Neural progenitor cell (in vitro differentiated cells): ENCODE measurements around the gene SLC44A1. TPM values are rescaled to one million over a fixed set of nuclear protein-coding genes. Genes with fewer than 3 reads are reported as not detected.

Experiments used
- DNase-seq: peaks from one replicate; pipeline ENCODE4 v3.0.0-alpha.2; 2016; ENCODE audit warnings: low spot score
- H2AFZ ChIP-seq: fragments of 200-600 bp; sonication (generic); replicated peaks from 2 replicates; pipeline ENCODE4 v1.6.1; 2016; ENCODE audit warnings: antibody characterized with exemption
- H3F3A ChIP-seq: fragments of 200-600 bp; sonication (generic); 2 replicates; pipeline ENCODE4 v1.6.1; 2016; ENCODE audit warnings: antibody characterized with exemption, low read depth
- H3K27ac ChIP-seq: fragments of 200-600 bp; sonication (generic); 2 replicates; pipeline ENCODE4 v1.5.1; 2016; ENCODE audit warnings: mild to moderate bottlenecking
- H3K27me3 ChIP-seq: fragments of 200-600 bp; sonication (generic); 2 replicates; pipeline ENCODE4 v1.6.1; 2016; ENCODE audit warnings: mild to moderate bottlenecking, moderate library complexity
- H3K36me3 ChIP-seq: fragments of 200-600 bp; sonication (generic); 2 replicates; pipeline ENCODE4 v1.5.1; 2016
- H3K4me1 ChIP-seq: fragments of 200-600 bp; sonication (generic); 2 replicates; pipeline ENCODE4 v1.6.1; 2016; ENCODE audit warnings: mixed run types
- H3K4me2 ChIP-seq: fragments of 200-600 bp; sonication (generic); 2 replicates; pipeline ENCODE4 v1.6.1; 2016
- H3K4me3 ChIP-seq: fragments of 200-600 bp; sonication (generic); 2 replicates; pipeline ENCODE4 v1.5.1; 2016
- H3K79me2 ChIP-seq: fragments of 200-600 bp; sonication (generic); 2 replicates; pipeline ENCODE4 v1.6.1; 2016; ENCODE audit warnings: low read depth
- H3K9ac ChIP-seq: fragments of 200-600 bp; sonication (generic); 2 replicates; pipeline ENCODE4 v1.6.1; 2016
- H3K9me3 ChIP-seq: fragments of 200-600 bp; sonication (generic); 2 replicates; pipeline ENCODE4 v1.5.1; 2016; ENCODE audit warnings: low read depth
- H4K20me1 ChIP-seq: fragments of 200-600 bp; sonication (generic); 2 replicates; pipeline ENCODE4 v1.6.1; 2016; ENCODE audit warnings: low read depth
- H3K27ac Mint-ChIP-seq: 3 replicates; pipeline ENCODE4 v1.8.0; 2021; ENCODE audit warnings: mixed read lengths
- H3K27me3 Mint-ChIP-seq: 2 replicates; pipeline ENCODE4 v1.8.0; 2022; ENCODE audit warnings: low read depth, mild to moderate bottlenecking, inconsistent platforms, moderate library complexity, mixed read lengths; ENCODE audit not compliant: insufficient read depth
- H3K36me3 Mint-ChIP-seq: 3 replicates; pipeline ENCODE4 v1.8.0; 2021; ENCODE audit warnings: mixed read lengths
- H3K4me1 Mint-ChIP-seq: 3 replicates; pipeline ENCODE4 v1.8.0; 2021; ENCODE audit warnings: mixed read lengths
- H3K4me3 Mint-ChIP-seq: 3 replicates; pipeline ENCODE4 v1.8.0; 2021; ENCODE audit warnings: mild to moderate bottlenecking, moderate library complexity, mixed read lengths
- H3K9me3 Mint-ChIP-seq: 3 replicates; pipeline ENCODE4 v1.8.0; 2020; ENCODE audit warnings: mixed read lengths
- EZH2 ChIP-seq: fragments of 200-600 bp; sonication (generic); IDR thresholded peaks from 2 replicates; pipeline ENCODE4 v1.6.1; 2017; ENCODE audit warnings: antibody characterized with exemption, mild to moderate bottlenecking, moderate library complexity
- EZH2phosphoT487 ChIP-seq: fragments of 200-600 bp; sonication (generic); IDR thresholded peaks from 2 replicates; pipeline ENCODE4 v1.6.1; 2017; ENCODE audit warnings: antibody characterized with exemption
- total RNA-seq: library from RNA; depleted of rRNA; stranded (reverse); fragments of >200 nt; gene quantifications from 2 replicates; pipeline ENCODE4 v1.2.3, GENCODE V29; 2015; ENCODE audit warnings: low replicate concordance
- TF ChIP-seq, protein P1 (sequence below): fragments of 200-600 bp; sonication (generic); IDR thresholded peaks from 2 replicates; pipeline ENCODE4 v1.5.1; 2017; ENCODE audit warnings: antibody characterized with exemption, mild to moderate bottlenecking

The SLC44A1 gene
- total RNA-seq, 1 donor from 2014 or later, result 41.4 TPM

DNA sequence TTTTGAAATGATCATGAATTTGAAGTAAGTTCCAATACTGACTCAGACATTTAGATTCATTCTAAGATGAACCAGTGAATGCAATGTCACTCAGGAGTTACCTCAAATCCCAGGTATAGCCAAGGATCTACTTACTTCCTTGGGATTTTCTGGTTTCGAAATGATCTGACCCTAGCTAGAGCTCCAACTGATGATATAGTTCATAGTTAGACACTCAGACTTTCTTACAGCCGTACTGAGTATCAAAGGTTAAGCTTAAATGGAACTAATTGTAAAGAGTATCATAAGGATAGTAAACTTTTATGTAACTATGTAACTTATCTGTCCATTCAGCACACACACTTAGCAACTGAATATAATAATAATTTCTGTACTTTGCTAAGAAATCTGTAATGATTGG, 119.4 kb downstream of the SLC44A1 start:
- H3K4me1 Mint-ChIP-seq, result no peaks in the 10 kb centered on the region
- no peaks in the 10 kb centered on the region for H3K27me3 ChIP-seq

DNA sequence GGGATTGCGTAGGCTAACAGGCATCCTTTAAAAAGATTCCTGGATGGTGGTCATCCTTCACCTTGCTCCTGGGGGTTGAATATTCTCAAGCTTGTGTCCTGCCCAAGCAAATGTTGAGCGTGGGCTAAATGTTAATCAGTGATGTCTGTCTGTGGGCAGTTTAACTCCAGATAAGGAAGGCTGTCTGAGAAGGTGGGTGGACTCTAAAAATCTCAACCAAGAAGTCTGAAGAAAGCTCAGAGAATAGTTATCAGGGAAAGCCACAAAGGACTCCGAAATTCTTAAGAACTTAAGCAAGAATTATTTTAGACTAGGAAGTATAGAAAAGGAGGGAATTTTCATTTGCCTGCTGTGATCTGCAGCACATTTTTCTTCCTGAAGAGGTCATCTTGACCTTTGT, 125.5 kb downstream of the SLC44A1 start:
- no peaks in the 10 kb centered on the region for H3K36me3 ChIP-seq
- no peaks in the 10 kb centered on the region for H3K9me3 Mint-ChIP-seq
- peaks cover 13% of the 10 kb centered on the region for H3K36me3 Mint-ChIP-seq

More for the DNA sequence above, 119.4 kb downstream of the SLC44A1 start:
- Histone ChIP-seq H3K4me3 (no peak overlapping the region), H3K27ac (no peak overlapping the region), H4K20me1 (no peaks in the 10 kb centered on the region), H3K36me3 (peaks cover 5% of the 10 kb centered on the region), H3K79me2 (no peaks in the 10 kb centered on the region), H3F3A (no peaks in the 10 kb centered on the region), H2AFZ (no peak overlapping the region), H3K9me3 (no peaks in the 10 kb centered on the region), H3K4me1 (no peaks in the 10 kb centered on the region), H3K9ac (no peak overlapping the region), H3K4me2 (no peak overlapping the region)
- no peaks in the 10 kb centered on the region for H3K9me3 Mint-ChIP-seq
- no peaks in the 10 kb centered on the region for H3K27me3 Mint-ChIP-seq
- DNase-seq, result no peak
- H3K4me3 Mint-ChIP-seq, result no peak overlapping the region
- H3K27ac Mint-ChIP-seq, result no peak overlapping the region
- H3K36me3 Mint-ChIP-seq, result peaks cover 7% of the 10 kb centered on the region
- TF ChIP-seq EZH2, result no peak
- TF ChIP-seq, protein P1, sequence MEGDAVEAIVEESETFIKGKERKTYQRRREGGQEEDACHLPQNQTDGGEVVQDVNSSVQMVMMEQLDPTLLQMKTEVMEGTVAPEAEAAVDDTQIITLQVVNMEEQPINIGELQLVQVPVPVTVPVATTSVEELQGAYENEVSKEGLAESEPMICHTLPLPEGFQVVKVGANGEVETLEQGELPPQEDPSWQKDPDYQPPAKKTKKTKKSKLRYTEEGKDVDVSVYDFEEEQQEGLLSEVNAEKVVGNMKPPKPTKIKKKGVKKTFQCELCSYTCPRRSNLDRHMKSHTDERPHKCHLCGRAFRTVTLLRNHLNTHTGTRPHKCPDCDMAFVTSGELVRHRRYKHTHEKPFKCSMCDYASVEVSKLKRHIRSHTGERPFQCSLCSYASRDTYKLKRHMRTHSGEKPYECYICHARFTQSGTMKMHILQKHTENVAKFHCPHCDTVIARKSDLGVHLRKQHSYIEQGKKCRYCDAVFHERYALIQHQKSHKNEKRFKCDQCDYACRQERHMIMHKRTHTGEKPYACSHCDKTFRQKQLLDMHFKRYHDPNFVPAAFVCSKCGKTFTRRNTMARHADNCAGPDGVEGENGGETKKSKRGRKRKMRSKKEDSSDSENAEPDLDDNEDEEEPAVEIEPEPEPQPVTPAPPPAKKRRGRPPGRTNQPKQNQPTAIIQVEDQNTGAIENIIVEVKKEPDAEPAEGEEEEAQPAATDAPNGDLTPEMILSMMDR, result no peak
- TF ChIP-seq EZH2phosphoT487, result no peak

DNA sequence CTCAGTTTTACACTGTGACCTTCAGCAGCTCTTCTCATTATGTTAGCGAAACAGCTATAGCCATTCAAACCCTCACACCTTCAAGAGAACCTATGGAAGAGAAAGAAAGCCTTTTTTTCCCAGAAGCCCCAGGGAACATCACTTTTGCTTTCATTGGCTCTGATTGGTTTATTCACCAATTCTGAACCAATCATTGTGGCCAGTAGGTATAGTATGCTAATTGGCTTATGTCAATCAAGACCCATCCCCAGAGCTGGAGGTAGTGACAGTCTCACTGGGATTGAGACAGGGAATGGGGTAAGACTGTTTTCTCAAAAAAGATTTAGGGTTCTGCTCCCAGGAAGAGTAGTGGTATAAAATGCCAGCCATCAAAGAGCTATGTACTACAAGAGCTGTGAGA, 129.3 kb downstream of the SLC44A1 start:
- Histone ChIP-seq H3K9ac (no peak overlapping the region), H3F3A (no peaks in the 10 kb centered on the region), H4K20me1 (no peaks in the 10 kb centered on the region), H3K4me2 (no peak overlapping the region), H3K4me3 (no peak overlapping the region), H3K27ac (no peak overlapping the region), H3K9me3 (no peaks in the 10 kb centered on the region), H3K27me3 (no peaks in the 10 kb centered on the region), H3K79me2 (no peaks in the 10 kb centered on the region), H3K4me1 (no peaks in the 10 kb centered on the region), H3K36me3 (no peaks in the 10 kb centered on the region), H2AFZ (no peak overlapping the region)
- H3K36me3 Mint-ChIP-seq, result peaks cover 9% of the 10 kb centered on the region
- H3K4me3 Mint-ChIP-seq, result no peak overlapping the region
- H3K4me1 Mint-ChIP-seq, result no peaks in the 10 kb centered on the region
- no peak overlapping the region for H3K27ac Mint-ChIP-seq
- H3K9me3 Mint-ChIP-seq, result no peaks in the 10 kb centered on the region
- TF ChIP-seq EZH2phosphoT487, result no peak
- TF ChIP-seq, protein P1, result no peak
- no peak for TF ChIP-seq EZH2
- no peak for DNase-seq
- H3K27me3 Mint-ChIP-seq, result no peaks in the 10 kb centered on the region

More for the DNA sequence above, 125.5 kb downstream of the SLC44A1 start:
- Mint-ChIP-seq H3K4me1 (no peaks in the 10 kb centered on the region), H3K27me3 (no peaks in the 10 kb centered on the region), H3K27ac (no peak overlapping the region), H3K4me3 (no peak overlapping the region)
- H4K20me1 ChIP-seq, result no peaks in the 10 kb centered on the region
- H3K79me2 ChIP-seq, result no peaks in the 10 kb centered on the region
- no peaks in the 10 kb centered on the region for H3F3A ChIP-seq
- H3K27me3 ChIP-seq, result no peaks in the 10 kb centered on the region
- no peaks in the 10 kb centered on the region for H3K4me1 ChIP-seq
- no peak overlapping the region for H3K9ac ChIP-seq
- H3K4me3 ChIP-seq, result no peak overlapping the region
- H2AFZ ChIP-seq, result no peak overlapping the region
- DNase-seq, result no peak
- no peak overlapping the region for H3K4me2 ChIP-seq
- H3K9me3 ChIP-seq, result no peaks in the 10 kb centered on the region
- H3K27ac ChIP-seq, result no peak overlapping the region
- no peak for TF ChIP-seq EZH2phosphoT487
- no peak for TF ChIP-seq EZH2
- TF ChIP-seq, protein P1, result no peak
